ENCODE results near the gene CRYGD. TPM values are rescaled to one million over a fixed set of nuclear protein-coding genes. Genes with fewer than 3 reads are reported as not detected.

CRYGD gene
- total and polyA plus RNA-seq, 2 of the 13 experiments (the other 11 are each of a cell fraction or from before 2014, with no cell fraction given), result not detected

DNA sequence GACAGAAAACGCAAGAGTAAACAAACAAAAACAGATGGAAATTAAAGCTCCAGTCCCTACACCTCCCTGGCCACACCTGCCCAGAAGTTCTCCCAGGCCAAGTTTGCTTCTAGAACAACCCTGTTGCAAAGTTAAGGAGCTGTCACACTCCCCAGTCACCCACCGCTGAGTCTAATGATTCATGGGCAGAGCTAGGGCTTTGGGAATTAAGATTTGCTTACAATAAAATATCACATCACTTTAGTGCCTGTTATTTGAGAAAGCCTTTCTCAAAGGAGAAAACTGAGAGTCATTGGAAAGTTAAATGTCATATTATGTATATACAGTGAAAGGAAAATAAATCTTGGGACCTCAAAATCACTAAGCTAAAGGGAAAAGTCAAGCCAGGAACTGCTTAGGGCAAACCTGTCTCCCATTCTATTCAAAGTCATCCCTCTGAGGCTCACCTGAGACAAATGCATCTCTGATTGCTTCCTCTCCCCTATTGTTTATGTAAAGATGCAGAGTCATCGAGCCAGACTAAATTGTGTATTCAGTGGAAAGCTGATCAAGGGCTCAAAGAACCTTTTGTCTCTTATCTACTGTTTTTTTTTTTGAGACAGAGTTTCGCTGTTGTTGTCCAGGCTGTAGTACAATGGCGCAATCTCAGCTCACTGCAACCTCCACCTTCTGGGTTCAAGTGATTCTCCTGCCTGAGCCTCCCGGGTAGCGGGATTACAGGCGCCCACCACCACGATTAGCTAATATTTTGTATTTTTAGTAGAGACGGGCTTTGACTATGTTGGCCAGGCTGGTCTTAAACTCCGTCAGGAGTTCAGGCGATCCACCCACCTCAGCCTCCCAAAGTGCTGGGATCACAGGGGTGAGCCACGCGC, 18.8 kb upstream of the CRYGD start (continued):
- TF ChIP-seq ZKSCAN8 (CRISPR knock-in tag; IDR thresholded peaks at IDR 0.05; ENCODE audit: borderline replicate concordance) (peak; percentile 53; the same call in 1 of the 2 replicates), HNF4A (CRISPR knock-in tag; IDR thresholded peaks at IDR 0.05) (peak; percentile 28; the same call in 1 of the 2 replicates), HOXD1 (CRISPR knock-in tag; IDR thresholded peaks at IDR 0.05) (peak; percentile 17; the same call in 1 of the 2 replicates), SMAD3 (CRISPR knock-in tag; IDR thresholded peaks at IDR 0.05) (0 out of 2 replicates have a peak, but pooled peaks have one; percentile 35), ZNF143 (CRISPR knock-in tag; IDR thresholded peaks at IDR 0.05) (no peak), ZNF766 (CRISPR knock-in tag; IDR thresholded peaks at IDR 0.05; ENCODE audit: borderline replicate concordance) (no peak), ZNF20 (CRISPR knock-in tag; IDR thresholded peaks at IDR 0.05) (0 out of 2 replicates have a peak, but pooled peaks have one; percentile 60), MAZ (IDR thresholded peaks at IDR 0.05; ENCODE audit: borderline replicate concordance, low read depth, low read length) (no peak), MAZ (CRISPR knock-in tag; IDR thresholded peaks at IDR 0.05; ENCODE audit: low read depth) (no peak), RAD51 (IDR thresholded peaks at IDR 0.05; ENCODE audit: borderline replicate concordance) (no peak), ZNF629 (CRISPR knock-in tag; conservative IDR thresholded peaks at IDR 0.05) (0 out of 2 replicates have a peak, but pooled peaks have one; percentile 8), ZNF563 (CRISPR knock-in tag; IDR thresholded peaks at IDR 0.05) (no peak), KLF6 (CRISPR knock-in tag; IDR thresholded peaks at IDR 0.05) (0 out of 2 replicates have a peak, but pooled peaks have one; percentile 70), ZNF282 (IDR thresholded peaks at IDR 0.05; ENCODE audit: partially characterized antibody) (no peak), TAF1 (CRISPR knock-in tag; IDR thresholded peaks at IDR 0.05) (no peak), SMYD3 (CRISPR knock-in tag; IDR thresholded peaks at IDR 0.05) (no peak), POLR2AphosphoS5 (IDR thresholded peaks at IDR 0.05; ENCODE audit: low read depth, low read length) (no peak), FOXA1 (IDR thresholded peaks at IDR 0.05) (no peak), FOXA1 (CRISPR knock-in tag; IDR thresholded peaks at IDR 0.05) (peak; percentile 54)
- TF ChIP-seq, protein P1, sequence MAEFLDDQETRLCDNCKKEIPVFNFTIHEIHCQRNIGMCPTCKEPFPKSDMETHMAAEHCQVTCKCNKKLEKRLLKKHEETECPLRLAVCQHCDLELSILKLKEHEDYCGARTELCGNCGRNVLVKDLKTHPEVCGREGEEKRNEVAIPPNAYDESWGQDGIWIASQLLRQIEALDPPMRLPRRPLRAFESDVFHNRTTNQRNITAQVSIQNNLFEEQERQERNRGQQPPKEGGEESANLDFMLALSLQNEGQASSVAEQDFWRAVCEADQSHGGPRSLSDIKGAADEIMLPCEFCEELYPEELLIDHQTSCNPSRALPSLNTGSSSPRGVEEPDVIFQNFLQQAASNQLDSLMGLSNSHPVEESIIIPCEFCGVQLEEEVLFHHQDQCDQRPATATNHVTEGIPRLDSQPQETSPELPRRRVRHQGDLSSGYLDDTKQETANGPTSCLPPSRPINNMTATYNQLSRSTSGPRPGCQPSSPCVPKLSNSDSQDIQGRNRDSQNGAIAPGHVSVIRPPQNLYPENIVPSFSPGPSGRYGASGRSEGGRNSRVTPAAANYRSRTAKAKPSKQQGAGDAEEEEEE (CRISPR knock-in tag; IDR thresholded peaks at IDR 0.05; ENCODE audit: borderline replicate concordance), result no peak
- TF ChIP-seq, protein P2, sequence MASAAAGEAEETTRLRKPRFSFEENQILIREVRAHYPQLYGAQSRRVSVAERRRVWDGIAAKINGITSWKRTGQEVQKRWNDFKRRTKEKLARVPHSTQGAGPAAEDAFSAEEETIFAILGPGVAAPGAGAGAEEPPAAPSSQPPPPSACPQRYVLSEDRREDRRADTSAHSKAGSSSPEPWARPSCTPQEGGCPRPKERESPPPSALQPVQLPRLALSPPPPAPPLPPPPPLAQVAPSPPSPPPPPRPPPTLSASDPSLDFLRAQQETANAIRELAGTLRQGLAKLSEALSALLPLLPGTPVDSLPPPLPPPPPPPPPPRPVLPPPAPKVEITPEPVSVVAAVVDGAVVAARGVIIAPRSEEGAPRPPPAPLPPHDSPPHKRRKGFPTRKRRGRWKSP (CRISPR knock-in tag; IDR thresholded peaks at IDR 0.05), result no peak
- TF ChIP-seq, protein P3, sequence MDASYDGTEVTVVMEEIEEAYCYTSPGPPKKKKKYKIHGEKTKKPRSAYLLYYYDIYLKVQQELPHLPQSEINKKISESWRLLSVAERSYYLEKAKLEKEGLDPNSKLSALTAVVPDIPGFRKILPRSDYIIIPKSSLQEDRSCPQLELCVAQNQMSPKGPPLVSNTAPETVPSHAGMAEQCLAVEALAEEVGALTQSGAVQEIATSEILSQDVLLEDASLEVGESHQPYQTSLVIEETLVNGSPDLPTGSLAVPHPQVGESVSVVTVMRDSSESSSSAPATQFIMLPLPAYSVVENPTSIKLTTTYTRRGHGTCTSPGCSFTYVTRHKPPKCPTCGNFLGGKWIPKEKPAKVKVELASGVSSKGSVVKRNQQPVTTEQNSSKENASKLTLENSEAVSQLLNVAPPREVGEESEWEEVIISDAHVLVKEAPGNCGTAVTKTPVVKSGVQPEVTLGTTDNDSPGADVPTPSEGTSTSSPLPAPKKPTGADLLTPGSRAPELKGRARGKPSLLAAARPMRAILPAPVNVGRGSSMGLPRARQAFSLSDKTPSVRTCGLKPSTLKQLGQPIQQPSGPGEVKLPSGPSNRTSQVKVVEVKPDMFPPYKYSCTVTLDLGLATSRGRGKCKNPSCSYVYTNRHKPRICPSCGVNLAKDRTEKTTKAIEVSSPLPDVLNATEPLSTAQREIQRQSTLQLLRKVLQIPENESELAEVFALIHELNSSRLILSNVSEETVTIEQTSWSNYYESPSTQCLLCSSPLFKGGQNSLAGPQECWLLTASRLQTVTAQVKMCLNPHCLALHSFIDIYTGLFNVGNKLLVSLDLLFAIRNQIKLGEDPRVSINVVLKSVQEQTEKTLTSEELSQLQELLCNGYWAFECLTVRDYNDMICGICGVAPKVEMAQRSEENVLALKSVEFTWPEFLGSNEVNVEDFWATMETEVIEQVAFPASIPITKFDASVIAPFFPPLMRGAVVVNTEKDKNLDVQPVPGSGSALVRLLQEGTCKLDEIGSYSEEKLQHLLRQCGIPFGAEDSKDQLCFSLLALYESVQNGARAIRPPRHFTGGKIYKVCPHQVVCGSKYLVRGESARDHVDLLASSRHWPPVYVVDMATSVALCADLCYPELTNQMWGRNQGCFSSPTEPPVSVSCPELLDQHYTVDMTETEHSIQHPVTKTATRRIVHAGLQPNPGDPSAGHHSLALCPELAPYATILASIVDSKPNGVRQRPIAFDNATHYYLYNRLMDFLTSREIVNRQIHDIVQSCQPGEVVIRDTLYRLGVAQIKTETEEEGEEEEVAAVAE (CRISPR knock-in tag; IDR thresholded peaks at IDR 0.05; ENCODE audit: borderline replicate concordance), result 0 out of 2 replicates have a peak, but pooled peaks have one; percentile 2
- TF ChIP-seq, protein P4, sequence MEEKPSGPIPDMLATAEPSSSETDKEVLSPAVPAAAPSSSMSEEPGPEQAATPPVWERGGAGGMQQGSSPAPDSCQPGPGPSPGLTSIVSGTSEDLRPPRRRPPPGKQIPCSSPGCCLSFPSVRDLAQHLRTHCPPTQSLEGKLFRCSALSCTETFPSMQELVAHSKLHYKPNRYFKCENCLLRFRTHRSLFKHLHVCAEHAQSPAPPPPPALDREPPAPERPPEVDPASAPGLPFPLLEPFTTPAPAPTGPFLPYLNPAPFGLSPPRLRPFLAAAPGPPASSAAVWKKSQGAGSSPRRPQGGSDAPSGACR (CRISPR knock-in tag; IDR thresholded peaks at IDR 0.05), result no peak; the same call in 1 of the 2 replicates

Measured in HepG2 (cell line).